ENCODE measurements around the gene CARD14.

Gene CARD14

GRCh38 chr17:80173126-80173525 is 3.3 kb downstream of the CARD14 start:
- no peak for DNase-seq (ENCODE audit: low read depth)
- no peak overlapping the region for H3K4me3 ChIP-seq (ENCODE audit: control insufficient read depth, low read depth, low read length)
- no peak for TF ChIP-seq CTCF (IDR thresholded peaks at IDR 0.05; ENCODE audit: control insufficient read depth, insufficient read depth, low read depth, low read length, missing control alignments)

- H3K4me3 ChIP-seq (ENCODE audit: control insufficient read depth, low read depth, low read length) = no peak overlapping the region
- TF ChIP-seq CTCF (IDR thresholded peaks at IDR 0.05; ENCODE audit: control insufficient read depth, insufficient read depth, low read depth, low read length, missing control alignments) = no peak
These were observed 4.1 kb downstream of the CARD14 start for GRCh38 chr17:80173916-80174315.

GRCh38 chr17:80176757-80177156 is 6.9 kb downstream of the CARD14 start:
- H3K4me3 ChIP-seq (ENCODE audit: control insufficient read depth, low read depth, low read length) = no peak overlapping the region
- no peak for TF ChIP-seq CTCF (IDR thresholded peaks at IDR 0.05; ENCODE audit: control insufficient read depth, insufficient read depth, low read depth, low read length, missing control alignments)
- DNase-seq (ENCODE audit: low read depth) = no peak

More at GRCh38 chr17:80173916-80174315, 4.1 kb downstream of the CARD14 start:
- DNase-seq (ENCODE audit: low read depth) = no peak

- TF ChIP-seq CTCF (IDR thresholded peaks at IDR 0.05; ENCODE audit: control insufficient read depth, insufficient read depth, low read depth, low read length, missing control alignments) = no peak
- H3K4me3 ChIP-seq (ENCODE audit: control insufficient read depth, low read depth, low read length) = no peak overlapping the region
- DNase-seq (ENCODE audit: low read depth) = no peak
These were observed 8.3 kb downstream of the CARD14 start for GRCh38 chr17:80177986-80178595.

- no peak for TF ChIP-seq CTCF (IDR thresholded peaks at IDR 0.05; ENCODE audit: control insufficient read depth, insufficient read depth, low read depth, low read length, missing control alignments)
- DNase-seq (ENCODE audit: low read depth) = no peak
These were observed 10.4 kb downstream of the CARD14 start for GRCh38 chr17:80180192-80180591.

GRCh38 chr17:80181431-80181830 is 11.6 kb downstream of the CARD14 start:
- DNase-seq (ENCODE audit: low read depth) = no peak
- TF ChIP-seq CTCF (IDR thresholded peaks at IDR 0.05; ENCODE audit: control insufficient read depth, insufficient read depth, low read depth, low read length, missing control alignments) = no peak
- H3K4me3 ChIP-seq (ENCODE audit: control insufficient read depth, low read depth, low read length) = no peak overlapping the region

More at GRCh38 chr17:80180192-80180591, 10.4 kb downstream of the CARD14 start:
- H3K4me3 ChIP-seq (ENCODE audit: control insufficient read depth, low read depth, low read length) = no peak overlapping the region
